ENCODE measurements around the gene ACOT11. TPM values are rescaled to one million over a fixed set of nuclear protein-coding genes. Genes with fewer than 3 reads are reported as not detected.
A peak's percentile ranks its signal among the peaks of the same experiment; 100 is the strongest.
"Not testable (repeated sequence)": the region's sequence is repeated elsewhere in the genome, so short reads cannot be mapped to it uniquely, and the experiment has no call there.

The ACOT11 gene
- total RNA-seq, 1 donor from 2014 or later: 1.7 TPM

- TF ChIP-seq CTCF (IDR thresholded peaks at IDR 0.05; ENCODE audit: unreplicated experiment): no peak
- no peak overlapping the region for H3K27ac Mint-ChIP-seq
- no peak for DNase-seq (ENCODE audit: low spot score, unreplicated experiment)
- no peaks in the 10 kb centered on the region for H3K9me3 Mint-ChIP-seq (ENCODE audit: low read depth)
- H3K36me3 Mint-ChIP-seq (ENCODE audit: insufficient read depth): no peaks in the 10 kb centered on the region
- H3K27me3 Mint-ChIP-seq: peaks cover 6% of the 10 kb centered on the region
- no peak overlapping the region for H3K4me3 Mint-ChIP-seq (ENCODE audit: low read depth)
- H3K4me1 Mint-ChIP-seq (ENCODE audit: low read depth): peaks cover 6% of the 10 kb centered on the region
Observed at GRCh38 chr1:54516249-54516920, 31.6 kb upstream of the ACOT11 start.

GRCh38 chr1:54517496-54517895 is 30.5 kb upstream of the ACOT11 start:
- TF ChIP-seq CTCF (IDR thresholded peaks at IDR 0.05; ENCODE audit: unreplicated experiment): no peak
- H3K27ac Mint-ChIP-seq: no peak overlapping the region
- H3K4me3 Mint-ChIP-seq (ENCODE audit: low read depth): no peak overlapping the region
- no peak for DNase-seq (ENCODE audit: low spot score, unreplicated experiment)
- no peaks in the 10 kb centered on the region for H3K36me3 Mint-ChIP-seq (ENCODE audit: insufficient read depth)
- H3K9me3 Mint-ChIP-seq (ENCODE audit: low read depth): no peaks in the 10 kb centered on the region
- H3K27me3 Mint-ChIP-seq: peaks cover 6% of the 10 kb centered on the region
- H3K4me1 Mint-ChIP-seq (ENCODE audit: low read depth): peaks cover 6% of the 10 kb centered on the region

GRCh38 chr1:54518489-54518888 is 29.5 kb upstream of the ACOT11 start:
- Mint-ChIP-seq H3K4me3 (ENCODE audit: low read depth) (no peak overlapping the region), H3K4me1 (ENCODE audit: low read depth) (peaks cover 6% of the 10 kb centered on the region), H3K9me3 (ENCODE audit: low read depth) (no peaks in the 10 kb centered on the region), H3K36me3 (ENCODE audit: insufficient read depth) (no peaks in the 10 kb centered on the region), H3K27me3 (peaks cover 2% of the 10 kb centered on the region), H3K27ac (no peak overlapping the region)
- no peak for TF ChIP-seq CTCF (IDR thresholded peaks at IDR 0.05; ENCODE audit: unreplicated experiment)
- DNase-seq (ENCODE audit: low spot score, unreplicated experiment): no peak

GRCh38 chr1:54519709-54520108 is 28.3 kb upstream of the ACOT11 start:
- Mint-ChIP-seq H3K36me3 (ENCODE audit: insufficient read depth) (no peaks in the 10 kb centered on the region), H3K27ac (no peak overlapping the region), H3K4me3 (ENCODE audit: low read depth) (no peak overlapping the region), H3K27me3 (peaks cover 2% of the 10 kb centered on the region), H3K4me1 (ENCODE audit: low read depth) (peaks cover 6% of the 10 kb centered on the region), H3K9me3 (ENCODE audit: low read depth) (no peaks in the 10 kb centered on the region)
- peak; percentile 29 for TF ChIP-seq CTCF (IDR thresholded peaks at IDR 0.05; ENCODE audit: unreplicated experiment)
- DNase-seq (ENCODE audit: low spot score, unreplicated experiment): no peak

- no peak overlapping the region for H3K4me3 Mint-ChIP-seq (ENCODE audit: low read depth)
- H3K27me3 Mint-ChIP-seq: peaks cover 2% of the 10 kb centered on the region
- no peak for TF ChIP-seq CTCF (IDR thresholded peaks at IDR 0.05; ENCODE audit: unreplicated experiment)
- peaks cover 6% of the 10 kb centered on the region for H3K4me1 Mint-ChIP-seq (ENCODE audit: low read depth)
- peak overlapping the region; percentile 21 for H3K27ac Mint-ChIP-seq
- H3K36me3 Mint-ChIP-seq (ENCODE audit: insufficient read depth): no peaks in the 10 kb centered on the region
- no peaks in the 10 kb centered on the region for H3K9me3 Mint-ChIP-seq (ENCODE audit: low read depth)
- no peak for DNase-seq (ENCODE audit: low spot score, unreplicated experiment)
Observed at GRCh38 chr1:54520631-54521321, 27.3 kb upstream of the ACOT11 start.

GRCh38 chr1:54526565-54526964 is 21.5 kb upstream of the ACOT11 start:
- not testable (repeated sequence) for H3K36me3 Mint-ChIP-seq (ENCODE audit: insufficient read depth); H3K27ac Mint-ChIP-seq; DNase-seq (ENCODE audit: low spot score, unreplicated experiment); H3K27me3 Mint-ChIP-seq; H3K9me3 Mint-ChIP-seq (ENCODE audit: low read depth); H3K4me1 Mint-ChIP-seq (ENCODE audit: low read depth); H3K4me3 Mint-ChIP-seq (ENCODE audit: low read depth)

All from progenitor cell of endocrine pancreas (in vitro differentiated cells).